Pancreas (tissue), 10 donors: Measurements from ENCODE around the gene JUNB. TPM values are rescaled to one million over a fixed set of nuclear protein-coding genes. Genes with fewer than 3 reads are reported as not detected.

Experiments used
- ATAC-seq, 4 donors: fragments of 200-7000 bp; cut with Tn5 transposase; one replicate each; pipeline versions ENCODE4 v1.8.0 to v1.9.1; 2020; ENCODE audit warnings: mild to moderate bottlenecking in 4 of 4, moderate library complexity in 4 of 4
- DNase-seq, 6 donors: peaks; one replicate each; pipeline ENCODE4 v3.0.0-alpha.2; 2020
- FAIRE-seq: peaks from 2 replicates; lab custom pipeline; 2012; peaks lifted over from hg19 to GRCh38; lab: Jason Lieb, UNC
- H3K27ac ChIP-seq, 4 donors: fragments of 200-600 bp; sonication (generic); 1 replicate in 3 of 4; 2 replicates in 1 of 4; pipeline versions ENCODE4 v1.5.0 to v1.8.0; 2020
- H3K27me3 ChIP-seq, 4 donors: fragments of 200-600 bp; one replicate each; pipeline ENCODE4 v1.8.0; 2021
- H3K36me3 ChIP-seq, 3 donors: fragments of 200-600 bp; sonication (generic) in 1 of 3; one replicate each; pipeline versions ENCODE4 v1.5.0 to v1.8.0; 2020 to 2021
- H3K4me1 ChIP-seq, 3 donors: fragments of 200-600 bp; one replicate each; pipeline ENCODE4 v1.8.0; 2021
- H3K4me3 ChIP-seq, 4 donors: fragments of 200-600 bp; sonication (generic) in 2 of 4; one replicate each; pipeline versions ENCODE4 v1.5.0 to v1.8.0; 2020 to 2021
- H3K9me3 ChIP-seq, 4 donors: fragments of 200-600 bp; one replicate each; pipeline ENCODE4 v1.8.0; 2021
- CTCF ChIP-seq, 4 donors: fragments of 200-600 bp; sonication (generic) in 3 of 4; IDR thresholded peaks; one replicate each; pipeline versions ENCODE4 v1.5.0 to v1.8.0; 2021; ENCODE audit warnings: antibody characterized with exemption in 4 of 4
- WGBS, 2 donors: extraction: QIAGEN DNeasy Blood & Tissue Kit; methylation state at CpG; one replicate each; pipeline ENCODE4 v1.1.7; 2013; 5-methylcytosine and 5-hydroxymethylcytosine counted together
- intact Hi-C, 3 donors: fragments of 100-400 bp; cut with DNase I; formaldehyde crosslinking; loops; one replicate each; pipeline versions ENCODE4 v1.11.1 to v1.14.2; 2022
- polyA plus RNA-seq, 2 donors: library from polyadenylated mRNA; stranded (reverse); fragments of 200-250 nt; gene quantifications; one replicate each; pipeline ENCODE4 v1.2.3, GENCODE V29; 2013
- total RNA-seq, 6 donors: library from RNA; stranded (reverse); fragmentation: NEBNext Ultra II Directional in 4 of 6; extraction: Animal tissue kit (Norgen Biotek cat#: 25700) in 4 of 6; gene quantifications; one replicate each; pipeline versions ENCODE4 v1.2.1 to v1.2.4, GENCODE V29; 2021 to 2023
- donor health status: healthy with polysubstance abuse.
- donor health status: DM: no; HTN: no; CAD: no; lungs with moderate emphysema.
- donor health status: DM: no; HTN: no; CAD: no.
- donor health status: control.
- donor health status: control.
- donor health status: Bipolar disorder and iron deficiency.
- donor health status: DM: yes; HTN: yes; CAD: no.
- donor health status: DM: no; HTN: no; CAD: no.
- donor health status: DM: no; HTN: no; CAD: no.
- donor health status: DM: yes; HTN: yes; CAD: no.

The JUNB gene
- total and polyA plus RNA-seq, 8 donors, result 41.6 to 206 (median 97.8) TPM

GRCh38 chr19:12750851-12751250 is 40.4 kb upstream of the JUNB start:
- DNase-seq (no peak), FAIRE-seq (no peak), ATAC-seq (no peak)
- H3K9me3 ChIP-seq, result no peaks in the 10 kb centered on the region
- intact Hi-C loops, result loop anchor here in 1 of 3 donors (10.0 kb wide), 1 partner anchor 94 kb away; no protein-coding TSS in a partner anchor
- H3K4me1 ChIP-seq, result no peaks in the 10 kb centered on the region
- TF ChIP-seq CTCF (IDR thresholded peaks at IDR 0.05), result no peak
- no peak overlapping the region for H3K4me3 ChIP-seq
- H3K27ac ChIP-seq, result no peak overlapping the region
- peaks cover 0 to 17% (median 2%) of the 10 kb centered on the region in 3 donors for H3K36me3 ChIP-seq
- H3K27me3 ChIP-seq, result no peaks in the 10 kb centered on the region
- WGBS, 2 donors, result 43 to 53% methylated on average over 9 of the region's 9 CpGs

- Histone ChIP-seq H3K27ac (no peak within 1 kb of the TSS), H3K36me3 (peaks cover 0 to 12% (median 2%) of the 10 kb centered on the region in 3 donors), H3K4me1 (no peaks in the 10 kb centered on the region), H3K9me3 (no peaks in the 10 kb centered on the region), H3K4me3 (no peak within 1 kb of the TSS), H3K27me3 (no peaks in the 10 kb centered on the region)
- WGBS, 2 donors, result 27 to 39% methylated on average over 13 to 14 of the region's 14 CpGs
- DNase-seq (no peak), ATAC-seq (no peak), FAIRE-seq (no peak)
- intact Hi-C loops, result loop anchor here in 1 of 3 donors (10.0 kb wide), 1 partner anchor 93 kb away; no protein-coding TSS in a partner anchor
- TF ChIP-seq CTCF (IDR thresholded peaks at IDR 0.05), result no peak
Measured at GRCh38 chr19:12751635-12752034, 39.7 kb upstream of the JUNB start, which contains the start of gene BEST2. TSS of gene BEST2 (plus strand) at chr19:12751791. CDS start at chr19:12752593, 802 bp downstream.

GRCh38 chr19:12752056-12752781 is 39.1 kb upstream of the JUNB start:
- intact Hi-C loops, result loop anchor here in 1 of 3 donors (10.0 kb wide), 1 partner anchor 93 kb away; no protein-coding TSS in a partner anchor
- no peak overlapping the region for H3K27ac ChIP-seq
- H3K4me3 ChIP-seq, result no peak overlapping the region
- no peak for TF ChIP-seq CTCF (IDR thresholded peaks at IDR 0.05)
- H3K4me1 ChIP-seq, result no peaks in the 10 kb centered on the region
- peaks cover 0 to 7% (median 0%) of the 10 kb centered on the region in 3 donors for H3K36me3 ChIP-seq
- FAIRE-seq, result no peak
- ATAC-seq, result no peak
- no peak for DNase-seq
- H3K27me3 ChIP-seq, result no peaks in the 10 kb centered on the region
- no peaks in the 10 kb centered on the region for H3K9me3 ChIP-seq
- 51 to 57% methylated on average over 17 to 23 of the region's 23 CpGs for WGBS, 2 donors

DNA sequence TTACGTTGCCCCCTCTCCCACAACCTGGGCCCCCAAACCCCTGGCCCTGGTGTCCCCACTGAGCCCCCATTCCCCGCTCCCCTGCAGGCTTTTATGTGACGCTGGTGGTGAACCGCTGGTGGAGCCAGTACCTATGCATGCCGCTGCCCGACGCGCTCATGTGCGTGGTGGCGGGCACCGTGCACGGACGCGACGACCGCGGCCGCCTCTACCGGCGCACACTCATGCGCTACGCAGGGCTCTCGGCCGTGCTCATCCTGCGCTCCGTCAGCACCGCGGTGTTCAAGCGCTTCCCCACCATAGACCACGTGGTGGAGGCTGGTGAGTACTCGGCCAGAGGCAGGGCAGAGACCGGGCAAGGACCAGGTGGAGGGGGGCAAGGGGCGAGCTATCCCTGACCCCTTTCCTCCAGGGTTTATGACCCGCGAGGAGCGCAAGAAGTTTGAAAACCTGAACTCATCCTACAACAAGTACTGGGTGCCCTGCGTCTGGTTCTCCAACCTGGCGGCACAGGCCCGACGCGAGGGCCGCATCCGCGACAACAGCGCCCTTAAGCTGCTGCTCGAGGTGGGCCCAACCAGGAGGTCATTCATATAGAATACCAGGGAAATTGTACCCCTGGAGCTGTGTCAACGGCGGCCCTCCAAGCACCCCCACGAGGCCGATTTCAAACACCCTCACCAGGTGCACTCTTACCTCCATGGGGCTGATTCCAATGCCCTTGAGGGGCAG is 36.7 kb upstream of the JUNB start:
- no peaks in the 10 kb centered on the region for H3K27me3 ChIP-seq
- ATAC-seq, result no peak
- no peak overlapping the region for H3K4me3 ChIP-seq
- DNase-seq, result no peak
- no peaks in the 10 kb centered on the region for H3K36me3 ChIP-seq
- intact Hi-C loops, result loop anchor here in 1 of 3 donors (10.0 kb wide), 1 partner anchor 90 kb away; no protein-coding TSS in a partner anchor
- 51 to 55% methylated on average over 50 of the region's 50 CpGs for WGBS, 2 donors
- no peak for FAIRE-seq
- H3K27ac ChIP-seq, result no peak overlapping the region
- no peak for TF ChIP-seq CTCF (IDR thresholded peaks at IDR 0.05)
- H3K4me1 ChIP-seq, result no peaks in the 10 kb centered on the region
- H3K9me3 ChIP-seq, result no peaks in the 10 kb centered on the region
